Measurements from ENCODE around the gene CGB5. TPM values are rescaled to one million over a fixed set of nuclear protein-coding genes. Genes with fewer than 3 reads are reported as not detected.
"Not testable (repeated sequence)": the region's sequence is repeated elsewhere in the genome, so short reads cannot be mapped to it uniquely, and the experiment has no call there.

Gene CGB5
- total RNA-seq, 1 donor from 2014 or later = not detected

- H3K4me1 Mint-ChIP-seq (ENCODE audit: low read depth); H3K4me3 Mint-ChIP-seq (ENCODE audit: low read depth); H3K27ac Mint-ChIP-seq; DNase-seq (ENCODE audit: low spot score, unreplicated experiment); H3K36me3 Mint-ChIP-seq (ENCODE audit: insufficient read depth); H3K9me3 Mint-ChIP-seq (ENCODE audit: low read depth): not testable (repeated sequence)
- peak; percentile 69 for TF ChIP-seq CTCF (IDR thresholded peaks at IDR 0.05; ENCODE audit: unreplicated experiment)
- H3K27me3 Mint-ChIP-seq = peaks cover 51% of the 10 kb centered on the region
Observed at GRCh38 chr19:49074869-49075268, 31.2 kb downstream of the CGB5 start.

GRCh38 chr19:49080392-49080791 lies 36.7 kb downstream of the CGB5 start:
- no peaks in the 10 kb centered on the region for H3K36me3 Mint-ChIP-seq (ENCODE audit: insufficient read depth)
- no peak overlapping the region for H3K27ac Mint-ChIP-seq
- no peak for TF ChIP-seq CTCF (IDR thresholded peaks at IDR 0.05; ENCODE audit: unreplicated experiment)
- H3K9me3 Mint-ChIP-seq (ENCODE audit: low read depth) = no peaks in the 10 kb centered on the region
- H3K4me1 Mint-ChIP-seq (ENCODE audit: low read depth) = peaks cover 1% of the 10 kb centered on the region
- no peak for DNase-seq (ENCODE audit: low spot score, unreplicated experiment)
- peaks cover 19% of the 10 kb centered on the region for H3K27me3 Mint-ChIP-seq
- H3K4me3 Mint-ChIP-seq (ENCODE audit: low read depth) = no peak overlapping the region

DNA sequence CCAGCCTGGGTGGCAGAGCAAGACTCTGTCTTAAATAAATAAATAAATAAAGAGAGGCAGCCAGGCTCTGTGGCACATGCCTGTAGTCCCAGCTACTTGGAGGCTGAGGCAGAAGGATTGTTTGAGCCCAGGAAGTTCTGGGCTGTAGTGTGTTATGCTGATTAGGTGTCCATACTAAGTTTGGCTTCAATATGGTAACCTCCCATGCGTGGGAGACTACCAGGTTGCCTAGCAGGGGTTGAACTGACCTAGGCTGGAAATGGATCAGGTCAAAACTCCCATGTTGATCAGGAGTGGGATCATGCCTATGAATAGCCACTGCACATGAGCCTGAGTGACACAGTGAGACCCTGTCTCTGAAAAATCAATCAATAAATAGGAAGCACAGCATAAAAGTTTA lies 37.6 kb downstream of the CGB5 start:
- peaks cover 14% of the 10 kb centered on the region for H3K27me3 Mint-ChIP-seq
- no peak for DNase-seq (ENCODE audit: low spot score, unreplicated experiment)
- no peaks in the 10 kb centered on the region for H3K36me3 Mint-ChIP-seq (ENCODE audit: insufficient read depth)
- H3K9me3 Mint-ChIP-seq (ENCODE audit: low read depth) = no peaks in the 10 kb centered on the region
- H3K27ac Mint-ChIP-seq = peak overlapping the region; percentile 6
- H3K4me3 Mint-ChIP-seq (ENCODE audit: low read depth) = no peak overlapping the region
- TF ChIP-seq CTCF (IDR thresholded peaks at IDR 0.05; ENCODE audit: unreplicated experiment) = no peak
- peaks cover 6% of the 10 kb centered on the region for H3K4me1 Mint-ChIP-seq (ENCODE audit: low read depth)

- no peaks in the 10 kb centered on the region for H3K9me3 Mint-ChIP-seq (ENCODE audit: low read depth)
- peaks cover 14% of the 10 kb centered on the region for H3K4me1 Mint-ChIP-seq (ENCODE audit: low read depth)
- H3K27me3 Mint-ChIP-seq = peaks cover 10% of the 10 kb centered on the region
- H3K4me3 Mint-ChIP-seq (ENCODE audit: low read depth) = peak overlapping the region; percentile 95
- H3K36me3 Mint-ChIP-seq (ENCODE audit: insufficient read depth) = peaks cover 9% of the 10 kb centered on the region
- no peak for TF ChIP-seq CTCF (IDR thresholded peaks at IDR 0.05; ENCODE audit: unreplicated experiment)
- no peak for DNase-seq (ENCODE audit: low spot score, unreplicated experiment)
- peak overlapping the region; percentile 81 for H3K27ac Mint-ChIP-seq
Observed at GRCh38 chr19:49084206-49085019, 40.8 kb downstream of the CGB5 start.

DNA sequence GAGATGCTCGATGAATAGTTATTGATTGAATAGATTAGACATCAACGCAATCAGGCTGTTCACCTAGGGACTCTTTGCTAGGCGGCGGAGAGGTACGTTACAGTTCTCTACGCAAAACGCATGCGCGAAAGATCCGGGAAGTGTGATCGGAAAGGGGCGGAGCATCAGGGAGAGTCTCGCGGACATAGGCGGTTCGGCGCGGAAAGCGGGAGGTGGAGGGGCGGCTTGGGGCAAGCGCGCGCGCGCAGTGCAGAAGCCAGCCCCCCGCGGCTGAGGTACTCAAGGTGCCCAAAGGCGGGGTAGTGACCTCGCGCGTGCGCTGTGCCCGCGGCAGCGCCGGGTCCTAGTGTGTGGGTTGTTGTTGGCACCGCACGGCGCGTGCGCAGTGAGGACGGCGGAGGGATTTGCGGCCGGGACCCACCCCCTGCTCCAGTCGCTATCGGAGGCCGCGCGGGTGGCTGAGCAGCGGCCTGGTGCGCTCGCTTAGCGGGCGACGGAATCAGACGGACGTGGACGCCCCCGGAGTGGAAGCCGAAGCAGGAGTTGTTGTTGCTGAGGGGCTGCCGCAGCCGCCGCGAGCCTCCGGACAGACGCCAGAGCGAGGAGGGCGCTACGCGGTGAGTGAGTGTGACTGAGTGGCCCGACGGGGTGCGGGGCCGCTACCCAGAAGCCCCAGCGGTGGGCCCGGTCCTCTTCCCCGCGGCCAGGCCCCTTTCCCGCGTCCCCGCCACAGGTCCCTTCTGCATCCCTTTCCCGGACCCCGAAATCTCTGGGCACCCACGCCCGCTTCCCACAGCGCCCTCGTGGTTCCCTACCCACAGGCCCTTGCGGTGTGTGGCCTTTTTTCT lies 41.6 kb downstream of the CGB5 start, which contains the start of gene SNRNP70:
TSS of gene SNRNP70 (plus strand) at position 432 of the 848 bp plus-strand sequence. CDS start 964 bp downstream, outside the sequence.
- Mint-ChIP-seq H3K27ac (peak within 1 kb of the TSS; percentile 81), H3K27me3 (peaks cover 7% of the 10 kb centered on the region), H3K4me3 (ENCODE audit: low read depth) (peak within 1 kb of the TSS; percentile 95), H3K36me3 (ENCODE audit: insufficient read depth) (peaks cover 11% of the 10 kb centered on the region), H3K9me3 (ENCODE audit: low read depth) (no peaks in the 10 kb centered on the region), H3K4me1 (ENCODE audit: low read depth) (peaks cover 14% of the 10 kb centered on the region)
- peak; percentile 99 for DNase-seq (ENCODE audit: low spot score, unreplicated experiment)
- no peak for TF ChIP-seq CTCF (IDR thresholded peaks at IDR 0.05; ENCODE audit: unreplicated experiment)
